ENCODE measurements around the gene ZNF337.

ZNF337 gene

GRCh38 chr20:25696371-25697131, at the start of gene ZNF337:
Gene ZNF337, minus strand, starts transcription at chr20:25696853. Its CDS starts 10,436 bp downstream, at chr20:25686417.
- TF ChIP-seq, protein P1, sequence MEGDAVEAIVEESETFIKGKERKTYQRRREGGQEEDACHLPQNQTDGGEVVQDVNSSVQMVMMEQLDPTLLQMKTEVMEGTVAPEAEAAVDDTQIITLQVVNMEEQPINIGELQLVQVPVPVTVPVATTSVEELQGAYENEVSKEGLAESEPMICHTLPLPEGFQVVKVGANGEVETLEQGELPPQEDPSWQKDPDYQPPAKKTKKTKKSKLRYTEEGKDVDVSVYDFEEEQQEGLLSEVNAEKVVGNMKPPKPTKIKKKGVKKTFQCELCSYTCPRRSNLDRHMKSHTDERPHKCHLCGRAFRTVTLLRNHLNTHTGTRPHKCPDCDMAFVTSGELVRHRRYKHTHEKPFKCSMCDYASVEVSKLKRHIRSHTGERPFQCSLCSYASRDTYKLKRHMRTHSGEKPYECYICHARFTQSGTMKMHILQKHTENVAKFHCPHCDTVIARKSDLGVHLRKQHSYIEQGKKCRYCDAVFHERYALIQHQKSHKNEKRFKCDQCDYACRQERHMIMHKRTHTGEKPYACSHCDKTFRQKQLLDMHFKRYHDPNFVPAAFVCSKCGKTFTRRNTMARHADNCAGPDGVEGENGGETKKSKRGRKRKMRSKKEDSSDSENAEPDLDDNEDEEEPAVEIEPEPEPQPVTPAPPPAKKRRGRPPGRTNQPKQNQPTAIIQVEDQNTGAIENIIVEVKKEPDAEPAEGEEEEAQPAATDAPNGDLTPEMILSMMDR (IDR thresholded peaks at IDR 0.05; ENCODE audit: control insufficient read depth, extremely low read depth, insufficient read depth) = peak; percentile 29; the same call in 1 of the 2 replicates
- DNase-seq (ENCODE audit: low read depth) = peak; percentile 87
- H3K4me3 ChIP-seq (ENCODE audit: low read depth, low read length) = peak within 1 kb of the TSS; percentile 76

GRCh38 chr20:25745738-25746137, 49.1 kb upstream of the ZNF337 start:
- DNase-seq (ENCODE audit: low read depth) = no peak
- no peak overlapping the region for H3K4me3 ChIP-seq (ENCODE audit: low read depth, low read length)
- TF ChIP-seq, protein P1 (IDR thresholded peaks at IDR 0.05; ENCODE audit: control insufficient read depth, extremely low read depth, insufficient read depth) = no peak

- TF ChIP-seq, protein P1 (IDR thresholded peaks at IDR 0.05; ENCODE audit: control insufficient read depth, extremely low read depth, insufficient read depth) = no peak
- no peak overlapping the region for H3K4me3 ChIP-seq (ENCODE audit: low read depth, low read length)
- DNase-seq (ENCODE audit: low read depth) = no peak
Observed at GRCh38 chr20:25745100-25745499, 48.4 kb upstream of the ZNF337 start.

DNA sequence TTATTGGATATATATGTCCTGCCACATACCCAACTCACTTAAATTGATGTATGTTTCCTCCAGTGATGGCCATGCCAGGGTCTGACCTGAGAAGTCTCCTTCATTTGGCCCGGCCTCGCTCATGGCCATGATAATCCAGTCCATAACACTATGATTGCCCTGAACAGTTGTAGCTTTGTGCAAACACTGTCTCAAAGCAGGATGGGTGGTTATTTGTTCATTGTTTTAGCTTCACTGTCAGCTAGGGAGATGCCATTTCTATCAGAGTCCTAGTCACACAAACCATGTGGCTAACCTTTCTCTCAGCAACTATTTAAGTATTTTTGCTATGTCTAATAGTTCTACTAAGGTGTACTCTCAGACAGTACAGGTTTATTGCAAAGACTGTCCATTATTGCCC, 47.6 kb upstream of the ZNF337 start:
- no peak for DNase-seq (ENCODE audit: low read depth)
- TF ChIP-seq, protein P1 (IDR thresholded peaks at IDR 0.05; ENCODE audit: control insufficient read depth, extremely low read depth, insufficient read depth) = no peak
- no peak overlapping the region for H3K4me3 ChIP-seq (ENCODE audit: low read depth, low read length)

DNA sequence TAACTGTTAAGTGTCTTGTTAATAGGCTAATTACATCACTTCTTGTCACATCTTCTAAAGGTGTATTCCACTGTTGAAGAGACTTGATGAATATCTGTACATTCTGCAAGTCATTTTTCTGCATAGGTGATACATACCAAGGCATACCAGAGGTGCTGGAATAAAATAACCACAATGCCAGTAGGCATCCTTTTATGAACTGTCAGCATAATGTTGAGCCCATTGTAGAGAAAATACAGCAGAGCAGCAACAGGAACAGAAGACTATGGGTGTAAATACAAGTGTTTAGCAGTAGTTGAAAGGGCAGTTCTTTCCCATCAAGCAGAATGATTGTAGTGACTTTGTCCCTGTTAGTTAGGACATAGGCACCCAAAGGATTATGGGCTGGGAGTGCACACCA, 44.4 kb upstream of the ZNF337 start:
- no peak overlapping the region for H3K4me3 ChIP-seq (ENCODE audit: low read depth, low read length)
- TF ChIP-seq, protein P1 (IDR thresholded peaks at IDR 0.05; ENCODE audit: control insufficient read depth, extremely low read depth, insufficient read depth) = no peak
- DNase-seq (ENCODE audit: low read depth) = no peak

DNA sequence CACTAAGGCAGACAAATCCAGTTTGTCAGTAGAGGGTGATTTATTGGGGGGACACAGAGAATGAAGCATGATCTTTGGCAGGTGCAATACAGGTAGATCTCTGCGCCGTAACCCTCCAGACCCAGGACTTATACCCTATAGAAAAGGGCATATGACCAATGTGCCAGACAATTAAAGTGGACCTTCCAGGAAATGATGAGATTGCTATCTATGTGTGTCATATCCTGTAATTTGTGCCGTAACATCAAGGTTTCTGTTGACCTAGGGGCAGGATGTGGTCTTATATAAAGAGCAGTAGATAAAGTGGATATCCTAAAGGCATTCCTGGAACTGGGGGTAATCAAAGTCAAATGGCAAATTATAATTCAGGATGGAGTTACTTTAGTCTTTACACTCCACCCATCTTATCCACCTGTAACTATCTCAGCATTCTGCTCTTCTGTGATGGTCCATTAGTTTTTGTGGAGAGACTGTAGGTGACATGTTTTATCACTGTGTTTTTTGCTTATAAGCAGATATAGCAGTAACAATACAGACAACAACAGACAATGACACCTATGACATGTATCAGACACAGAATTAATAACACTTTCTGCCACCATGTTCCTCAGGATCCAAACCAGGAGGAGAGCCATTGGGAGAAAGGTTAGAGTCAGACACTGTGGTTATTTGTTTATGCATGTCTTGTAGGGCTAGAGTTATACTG, 43.1 kb upstream of the ZNF337 start:
- DNase-seq (ENCODE audit: low read depth) = no peak
- H3K4me3 ChIP-seq (ENCODE audit: low read depth, low read length) = no peak overlapping the region
- TF ChIP-seq, protein P1 (IDR thresholded peaks at IDR 0.05; ENCODE audit: control insufficient read depth, extremely low read depth, insufficient read depth) = no peak
